ENCODE data around the gene STAT3.
A peak's percentile ranks its signal among the peaks of the same experiment; 100 is the strongest.

Gene STAT3

DNA sequence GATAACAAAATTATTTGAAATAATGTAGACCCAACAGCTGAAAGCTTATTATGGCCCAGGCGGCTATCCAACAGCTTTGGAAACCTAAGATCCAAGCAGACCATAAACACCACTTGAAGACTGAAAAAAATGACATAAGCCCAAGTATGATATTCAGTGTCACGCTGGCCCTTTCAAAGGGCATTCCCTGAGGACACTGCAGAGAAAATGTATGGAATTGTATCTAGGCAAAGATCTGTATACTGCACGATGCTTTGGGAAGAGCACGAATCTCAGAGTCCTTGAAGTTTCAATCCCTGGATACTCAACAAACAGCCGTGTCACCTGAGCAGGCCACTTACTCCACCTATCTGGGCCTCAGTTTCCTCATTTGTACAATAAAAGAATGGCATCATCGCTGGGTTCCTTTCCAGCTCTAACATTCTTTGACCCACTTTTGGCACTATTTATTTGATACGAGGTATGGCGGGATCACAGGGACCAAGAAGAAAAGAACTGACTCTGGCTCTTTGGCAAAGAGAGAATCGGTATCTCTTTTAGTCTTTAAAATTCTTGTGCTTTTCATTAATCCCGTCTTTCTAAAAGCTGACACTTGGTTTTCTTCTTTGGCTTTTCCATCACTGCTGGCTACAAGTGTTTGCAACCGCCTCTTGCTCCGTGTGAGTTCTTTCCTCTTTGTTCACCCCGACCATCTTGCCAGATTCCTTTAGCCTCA is 113.3 kb downstream of the STAT3 start:
- Histone ChIP-seq H4K91ac (ENCODE audit: low read length) (no peak overlapping the region), H3K36me3 (ENCODE audit: control insufficient read depth in 1 of 2, insufficient read depth in 2 of 2, low read depth in 1 of 2, low read length in 2 of 2) (no peaks in the 10 kb centered on the region), H3K4me2 (ENCODE audit: low read length, poor library complexity, severe bottlenecking) (peak overlapping the region; percentile 97), H2BK120ac (ENCODE audit: low read depth, low read length) (no peak overlapping the region), H3K4ac (ENCODE audit: low read depth in 1 of 2, low read length in 2 of 2) (no peak overlapping the region), H3K23ac (ENCODE audit: low read length in 2 of 2) (no peak overlapping the region), H3K79me1 (replicated peaks; ENCODE audit: low read length, poor library complexity, severe bottlenecking) (peaks cover 10% of the 10 kb centered on the region), H3K27ac (ENCODE audit: low read length, poor library complexity, severe bottlenecking) (no peak overlapping the region), H2BK15ac (ENCODE audit: low read depth, poor library complexity, severe bottlenecking) (no peak overlapping the region), H3K4me3 (ENCODE audit: insufficient read depth in 1 of 2, low read depth in 1 of 2, low read length in 2 of 2) (peak overlapping the region; percentile 90 to 95), H2AFZ (ENCODE audit: low read depth, low read length) (no peak overlapping the region), H3K4me1 (ENCODE audit: control insufficient read depth, insufficient read depth, low read depth, low read length) (peaks cover 10% of the 10 kb centered on the region), H2BK5ac (ENCODE audit: low read depth, low read length, poor library complexity, severe bottlenecking) (no peak overlapping the region), H2BK12ac (ENCODE audit: low read length in 2 of 2) (no peak overlapping the region), H3K27me3 (ENCODE audit: control insufficient read depth in 1 of 2, insufficient read depth in 1 of 2, low read length in 2 of 2) (no peaks in the 10 kb centered on the region), H3K9ac (ENCODE audit: low read length) (peak overlapping the region; percentile 88), H3K18ac (ENCODE audit: low read depth in 1 of 2, low read length in 2 of 2) (peak overlapping the region in 1 of 2 experiments; percentile 47), H4K8ac (ENCODE audit: low read length) (no peak overlapping the region), H2AK5ac (ENCODE audit: low read length, severe bottlenecking) (no peak overlapping the region), H3K9me3 (ENCODE audit: control insufficient read depth, low read length) (no peaks in the 10 kb centered on the region), H3K14ac (ENCODE audit: low read length in 2 of 2) (no peak overlapping the region)
- WGBS = 30% methylated on average over 13 of the region's 13 CpGs
- no peak for DNase-seq

GRCh38 chr17:42274253-42274542 is 114.0 kb downstream of the STAT3 start:
- DNase-seq = no peak
- no peak overlapping the region for H2AFZ ChIP-seq (ENCODE audit: low read depth, low read length)
- no peak overlapping the region for H3K4ac ChIP-seq (ENCODE audit: low read depth in 1 of 2, low read length in 2 of 2)
- no peak overlapping the region for H3K14ac ChIP-seq (ENCODE audit: low read length in 2 of 2)
- H3K9ac ChIP-seq (ENCODE audit: low read length) = no peak overlapping the region
- no peak overlapping the region for H2BK12ac ChIP-seq (ENCODE audit: low read length in 2 of 2)
- H4K8ac ChIP-seq (ENCODE audit: low read length) = no peak overlapping the region
- WGBS = 85% methylated on average over 3 of the region's 3 CpGs
- no peak overlapping the region for H3K23ac ChIP-seq (ENCODE audit: low read length in 2 of 2)
- no peak overlapping the region for H2BK120ac ChIP-seq (ENCODE audit: low read depth, low read length)
- peaks cover 11% of the 10 kb centered on the region for H3K79me1 ChIP-seq (replicated peaks; ENCODE audit: low read length, poor library complexity, severe bottlenecking)
- H3K27ac ChIP-seq (ENCODE audit: low read length, poor library complexity, severe bottlenecking) = no peak overlapping the region
- no peaks in the 10 kb centered on the region for H3K27me3 ChIP-seq (ENCODE audit: control insufficient read depth in 1 of 2, insufficient read depth in 1 of 2, low read length in 2 of 2)
- H3K9me3 ChIP-seq (ENCODE audit: control insufficient read depth, low read length) = no peaks in the 10 kb centered on the region
- H3K18ac ChIP-seq (ENCODE audit: low read depth in 1 of 2, low read length in 2 of 2) = no peak overlapping the region
- H3K4me2 ChIP-seq (ENCODE audit: low read length, poor library complexity, severe bottlenecking) = no peak overlapping the region
- no peak overlapping the region for H2BK5ac ChIP-seq (ENCODE audit: low read depth, low read length, poor library complexity, severe bottlenecking)
- no peak overlapping the region for H2AK5ac ChIP-seq (ENCODE audit: low read length, severe bottlenecking)
- peaks cover 10% of the 10 kb centered on the region for H3K4me1 ChIP-seq (ENCODE audit: control insufficient read depth, insufficient read depth, low read depth, low read length)
- no peak overlapping the region for H2BK15ac ChIP-seq (ENCODE audit: low read depth, poor library complexity, severe bottlenecking)
- no peak overlapping the region for H3K4me3 ChIP-seq (ENCODE audit: insufficient read depth in 1 of 2, low read depth in 1 of 2, low read length in 2 of 2)
- no peak overlapping the region for H4K91ac ChIP-seq (ENCODE audit: low read length)
- H3K36me3 ChIP-seq (ENCODE audit: control insufficient read depth in 1 of 2, insufficient read depth in 2 of 2, low read depth in 1 of 2, low read length in 2 of 2) = no peaks in the 10 kb centered on the region

DNA sequence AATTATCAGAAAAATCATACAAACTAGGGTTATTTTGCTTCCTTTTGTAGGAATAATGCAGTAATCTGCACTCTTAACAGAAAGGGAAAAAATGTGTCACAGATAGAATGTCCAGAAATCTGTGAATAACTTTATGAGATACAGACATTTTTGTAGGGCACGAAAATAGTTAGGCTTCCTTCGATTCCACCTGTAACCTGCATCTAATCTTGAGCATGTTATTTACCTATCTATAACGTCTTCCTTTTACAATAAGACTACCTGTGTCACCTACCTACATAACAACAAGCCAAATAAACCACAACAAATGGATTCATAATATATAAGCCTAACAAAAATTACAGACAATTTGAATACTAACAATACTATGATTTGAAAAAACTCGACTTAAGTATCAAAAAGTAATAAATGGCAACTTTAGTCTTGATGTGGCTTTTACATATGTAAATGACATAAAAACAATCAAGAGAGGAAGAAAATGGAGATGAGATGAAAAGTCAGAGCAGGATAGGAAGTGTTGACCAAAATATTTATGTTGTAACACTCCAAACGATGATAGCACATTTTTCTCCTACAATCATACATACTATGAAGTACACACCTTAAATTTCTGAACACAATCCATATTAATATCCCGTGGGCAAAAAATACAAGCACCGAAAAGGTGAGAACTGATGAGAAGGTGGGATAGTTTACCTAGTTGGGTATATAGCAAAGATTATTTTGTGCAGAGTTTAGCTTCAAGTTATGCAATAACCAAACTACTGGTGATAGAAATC is 114.6 kb downstream of the STAT3 start:
- WGBS = 90% methylated on average over 4 of the region's 7 CpGs
- no peak overlapping the region for H4K91ac ChIP-seq (ENCODE audit: low read length)
- no peak overlapping the region for H3K27ac ChIP-seq (ENCODE audit: low read length, poor library complexity, severe bottlenecking)
- peaks cover 12% of the 10 kb centered on the region for H3K79me1 ChIP-seq (replicated peaks; ENCODE audit: low read length, poor library complexity, severe bottlenecking)
- no peak overlapping the region for H3K4me3 ChIP-seq (ENCODE audit: insufficient read depth in 1 of 2, low read depth in 1 of 2, low read length in 2 of 2)
- H3K36me3 ChIP-seq (ENCODE audit: control insufficient read depth in 1 of 2, insufficient read depth in 2 of 2, low read depth in 1 of 2, low read length in 2 of 2) = no peaks in the 10 kb centered on the region
- no peak overlapping the region for H3K14ac ChIP-seq (ENCODE audit: low read length in 2 of 2)
- no peak overlapping the region for H2BK12ac ChIP-seq (ENCODE audit: low read length in 2 of 2)
- H3K4ac ChIP-seq (ENCODE audit: low read depth in 1 of 2, low read length in 2 of 2) = no peak overlapping the region
- no peak overlapping the region for H3K4me2 ChIP-seq (ENCODE audit: low read length, poor library complexity, severe bottlenecking)
- no peak overlapping the region for H2BK120ac ChIP-seq (ENCODE audit: low read depth, low read length)
- no peak overlapping the region for H4K8ac ChIP-seq (ENCODE audit: low read length)
- no peak overlapping the region for H2AFZ ChIP-seq (ENCODE audit: low read depth, low read length)
- no peak overlapping the region for H2BK5ac ChIP-seq (ENCODE audit: low read depth, low read length, poor library complexity, severe bottlenecking)
- H2BK15ac ChIP-seq (ENCODE audit: low read depth, poor library complexity, severe bottlenecking) = no peak overlapping the region
- H3K23ac ChIP-seq (ENCODE audit: low read length in 2 of 2) = no peak overlapping the region
- H3K9ac ChIP-seq (ENCODE audit: low read length) = no peak overlapping the region
- no peak for DNase-seq
- no peak overlapping the region for H2AK5ac ChIP-seq (ENCODE audit: low read length, severe bottlenecking)
- H3K18ac ChIP-seq (ENCODE audit: low read depth in 1 of 2, low read length in 2 of 2) = no peak overlapping the region
- H3K9me3 ChIP-seq (ENCODE audit: control insufficient read depth, low read length) = no peaks in the 10 kb centered on the region
- peaks cover 10% of the 10 kb centered on the region for H3K4me1 ChIP-seq (ENCODE audit: control insufficient read depth, insufficient read depth, low read depth, low read length)
- no peaks in the 10 kb centered on the region for H3K27me3 ChIP-seq (ENCODE audit: control insufficient read depth in 1 of 2, insufficient read depth in 1 of 2, low read length in 2 of 2)

GRCh38 chr17:42272162-42272907 is 115.9 kb downstream of the STAT3 start:
- H3K36me3 ChIP-seq (ENCODE audit: control insufficient read depth in 1 of 2, insufficient read depth in 2 of 2, low read depth in 1 of 2, low read length in 2 of 2) = no peaks in the 10 kb centered on the region
- no peak overlapping the region for H2BK5ac ChIP-seq (ENCODE audit: low read depth, low read length, poor library complexity, severe bottlenecking)
- no peak overlapping the region for H2BK15ac ChIP-seq (ENCODE audit: low read depth, poor library complexity, severe bottlenecking)
- no peak overlapping the region for H2BK120ac ChIP-seq (ENCODE audit: low read depth, low read length)
- H3K14ac ChIP-seq (ENCODE audit: low read length in 2 of 2) = no peak overlapping the region
- H3K79me1 ChIP-seq (replicated peaks; ENCODE audit: low read length, poor library complexity, severe bottlenecking) = peaks cover 12% of the 10 kb centered on the region
- 56% methylated on average over 6 of the region's 7 CpGs for WGBS
- H3K23ac ChIP-seq (ENCODE audit: low read length in 2 of 2) = no peak overlapping the region
- peaks cover 8% of the 10 kb centered on the region for H3K4me1 ChIP-seq (ENCODE audit: control insufficient read depth, insufficient read depth, low read depth, low read length)
- no peak overlapping the region for H2AK5ac ChIP-seq (ENCODE audit: low read length, severe bottlenecking)
- H4K8ac ChIP-seq (ENCODE audit: low read length) = no peak overlapping the region
- H3K9me3 ChIP-seq (ENCODE audit: control insufficient read depth, low read length) = no peaks in the 10 kb centered on the region
- no peak overlapping the region for H3K4me2 ChIP-seq (ENCODE audit: low read length, poor library complexity, severe bottlenecking)
- H3K27ac ChIP-seq (ENCODE audit: low read length, poor library complexity, severe bottlenecking) = no peak overlapping the region
- H3K27me3 ChIP-seq (ENCODE audit: control insufficient read depth in 1 of 2, insufficient read depth in 1 of 2, low read length in 2 of 2) = no peaks in the 10 kb centered on the region
- no peak overlapping the region for H3K9ac ChIP-seq (ENCODE audit: low read length)
- no peak overlapping the region for H4K91ac ChIP-seq (ENCODE audit: low read length)
- no peak overlapping the region for H3K4me3 ChIP-seq (ENCODE audit: insufficient read depth in 1 of 2, low read depth in 1 of 2, low read length in 2 of 2)
- H2AFZ ChIP-seq (ENCODE audit: low read depth, low read length) = no peak overlapping the region
- no peak overlapping the region for H3K18ac ChIP-seq (ENCODE audit: low read depth in 1 of 2, low read length in 2 of 2)
- no peak for DNase-seq
- H3K4ac ChIP-seq (ENCODE audit: low read depth in 1 of 2, low read length in 2 of 2) = no peak overlapping the region
- H2BK12ac ChIP-seq (ENCODE audit: low read length in 2 of 2) = no peak overlapping the region
